ENCODE measurements around the gene REN. TPM values are rescaled to one million over a fixed set of nuclear protein-coding genes. Genes with fewer than 3 reads are reported as not detected.

REN gene
- total and polyA plus RNA-seq, 8 donors, result 0.10 to 2.4 (median 0.20) TPM; not detected in 1

DNA sequence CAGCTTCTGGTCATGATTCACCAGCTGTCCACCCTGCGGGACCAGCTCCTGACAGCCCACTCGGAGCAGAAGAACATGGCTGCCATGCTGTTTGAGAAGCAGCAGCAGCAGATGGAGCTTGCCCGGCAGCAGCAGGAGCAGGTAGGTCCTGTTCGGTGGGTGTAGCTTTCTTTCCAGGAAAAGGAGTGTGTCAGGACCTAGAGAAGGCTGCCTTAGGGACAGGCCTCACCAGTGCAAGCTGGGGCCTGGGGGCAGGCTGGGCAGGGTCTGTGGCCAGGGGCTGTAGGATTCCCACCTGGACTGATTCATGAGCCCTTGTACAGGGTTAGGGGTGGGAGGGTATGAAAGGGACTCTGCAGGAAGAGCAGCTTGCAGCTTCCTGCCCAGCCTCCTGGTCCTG is 49.6 kb downstream of the REN start:
- DNase-seq, result no peak
- ATAC-seq, result no peak
- H3K27ac ChIP-seq, result peak overlapping the region in 1 of 2 donors; percentile 25

DNA sequence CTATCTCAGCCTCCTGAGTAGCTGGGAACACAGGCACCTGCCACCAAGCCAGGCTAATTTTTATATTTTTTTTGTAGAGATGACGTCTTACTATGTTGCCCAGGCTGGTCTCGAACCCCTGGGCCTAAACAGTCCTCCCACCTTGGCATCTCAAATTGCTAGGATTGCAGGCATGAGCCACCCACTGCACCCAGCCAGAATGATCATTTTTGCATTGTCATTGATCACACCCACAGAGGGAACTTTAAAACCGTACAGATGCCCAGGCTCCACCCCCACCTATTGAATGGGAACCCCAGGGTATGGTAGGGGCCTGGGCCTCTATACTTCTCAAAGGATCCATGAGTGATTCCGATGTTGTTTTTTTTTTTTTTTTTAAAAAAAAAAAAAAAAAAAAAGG is 51.0 kb downstream of the REN start:
- ATAC-seq (no peak), DNase-seq (no peak)
- Histone ChIP-seq H3K36me3 (peaks cover 0 to 22% of the 10 kb centered on the region in 2 donors), H3K27me3 (no peaks in the 10 kb centered on the region), H3K4me3 (no peak overlapping the region), H3K9me3 (no peaks in the 10 kb centered on the region), H3K27ac (no peak overlapping the region), H3K4me1 (peaks cover 0 to 13% of the 10 kb centered on the region in 2 donors)
- intact Hi-C loops (cut with DNase I), result no loop called here
- TF ChIP-seq, protein P1, sequence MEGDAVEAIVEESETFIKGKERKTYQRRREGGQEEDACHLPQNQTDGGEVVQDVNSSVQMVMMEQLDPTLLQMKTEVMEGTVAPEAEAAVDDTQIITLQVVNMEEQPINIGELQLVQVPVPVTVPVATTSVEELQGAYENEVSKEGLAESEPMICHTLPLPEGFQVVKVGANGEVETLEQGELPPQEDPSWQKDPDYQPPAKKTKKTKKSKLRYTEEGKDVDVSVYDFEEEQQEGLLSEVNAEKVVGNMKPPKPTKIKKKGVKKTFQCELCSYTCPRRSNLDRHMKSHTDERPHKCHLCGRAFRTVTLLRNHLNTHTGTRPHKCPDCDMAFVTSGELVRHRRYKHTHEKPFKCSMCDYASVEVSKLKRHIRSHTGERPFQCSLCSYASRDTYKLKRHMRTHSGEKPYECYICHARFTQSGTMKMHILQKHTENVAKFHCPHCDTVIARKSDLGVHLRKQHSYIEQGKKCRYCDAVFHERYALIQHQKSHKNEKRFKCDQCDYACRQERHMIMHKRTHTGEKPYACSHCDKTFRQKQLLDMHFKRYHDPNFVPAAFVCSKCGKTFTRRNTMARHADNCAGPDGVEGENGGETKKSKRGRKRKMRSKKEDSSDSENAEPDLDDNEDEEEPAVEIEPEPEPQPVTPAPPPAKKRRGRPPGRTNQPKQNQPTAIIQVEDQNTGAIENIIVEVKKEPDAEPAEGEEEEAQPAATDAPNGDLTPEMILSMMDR (IDR thresholded peaks at IDR 0.05), result no peak

More for the DNA sequence above, 49.6 kb downstream of the REN start:
- Histone ChIP-seq H3K9me3 (no peaks in the 10 kb centered on the region), H3K4me3 (no peak overlapping the region), H3K27me3 (no peaks in the 10 kb centered on the region), H3K36me3 (peaks cover 0 to 34% of the 10 kb centered on the region in 2 donors), H3K4me1 (peaks cover 0 to 13% of the 10 kb centered on the region in 2 donors)
- intact Hi-C loops (cut with DNase I), result no loop called here
- TF ChIP-seq, protein P1 (IDR thresholded peaks at IDR 0.05), result no peak

DNA sequence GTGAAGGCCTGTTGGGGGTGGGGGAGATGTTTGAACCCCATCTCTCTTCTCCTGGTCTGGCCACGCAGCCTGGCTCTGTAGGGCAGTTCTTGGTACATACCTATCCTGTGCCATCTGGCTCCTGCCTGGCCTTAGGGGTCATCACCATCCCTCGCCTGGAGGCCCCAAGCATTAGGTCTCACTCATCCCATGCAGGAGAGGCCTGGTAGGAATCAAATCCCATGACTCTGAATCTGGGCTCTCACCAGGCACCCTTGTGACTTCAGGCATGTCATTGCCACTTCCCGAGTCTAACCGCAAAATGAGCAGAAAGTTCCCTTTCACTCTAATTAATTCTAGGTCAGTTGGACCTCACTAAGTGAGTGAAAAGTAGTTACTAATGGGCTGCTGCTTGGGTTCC is 51.5 kb downstream of the REN start:
- Histone ChIP-seq H3K27ac (peak overlapping the region in 1 of 2 donors; percentile 41), H3K4me3 (no peak overlapping the region), H3K36me3 (peaks cover 0 to 22% of the 10 kb centered on the region in 2 donors), H3K9me3 (no peaks in the 10 kb centered on the region), H3K4me1 (peaks cover 0 to 13% of the 10 kb centered on the region in 2 donors), H3K27me3 (no peaks in the 10 kb centered on the region)
- DNase-seq, result no peak
- TF ChIP-seq, protein P1 (IDR thresholded peaks at IDR 0.05), result no peak
- intact Hi-C loops (cut with DNase I), result no loop called here
- peak; percentile 35 for ATAC-seq

DNA sequence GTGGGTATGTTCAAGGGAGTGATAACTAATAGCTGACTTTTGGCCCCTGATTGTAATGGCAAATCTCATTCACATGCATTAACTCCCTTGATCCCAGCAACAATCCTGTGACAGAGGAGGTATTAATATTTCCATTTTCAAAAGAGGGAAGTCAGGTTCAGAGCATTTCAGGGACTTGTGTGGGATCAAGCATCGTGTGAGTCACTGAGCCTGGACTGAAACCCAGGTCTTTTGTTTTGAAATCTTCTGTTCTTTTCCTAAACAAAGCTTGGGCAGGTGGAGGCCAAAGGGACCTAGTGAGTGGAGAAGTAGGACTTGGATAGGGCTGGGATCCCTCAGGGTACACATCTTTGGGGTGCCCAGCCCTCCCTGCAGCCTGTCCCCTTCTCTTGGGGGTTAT is 52.2 kb downstream of the REN start:
- DNase-seq, result no peak
- Histone ChIP-seq H3K9me3 (no peaks in the 10 kb centered on the region), H3K4me3 (no peak overlapping the region), H3K27me3 (no peaks in the 10 kb centered on the region), H3K4me1 (peaks cover 0 to 19% of the 10 kb centered on the region in 2 donors), H3K27ac (peak overlapping the region in 1 of 2 donors; percentile 41), H3K36me3 (peaks cover 0 to 18% of the 10 kb centered on the region in 2 donors)
- ATAC-seq, result no peak
- intact Hi-C loops (cut with DNase I), result no loop called here
- TF ChIP-seq, protein P1 (IDR thresholded peaks at IDR 0.05), result no peak

DNA sequence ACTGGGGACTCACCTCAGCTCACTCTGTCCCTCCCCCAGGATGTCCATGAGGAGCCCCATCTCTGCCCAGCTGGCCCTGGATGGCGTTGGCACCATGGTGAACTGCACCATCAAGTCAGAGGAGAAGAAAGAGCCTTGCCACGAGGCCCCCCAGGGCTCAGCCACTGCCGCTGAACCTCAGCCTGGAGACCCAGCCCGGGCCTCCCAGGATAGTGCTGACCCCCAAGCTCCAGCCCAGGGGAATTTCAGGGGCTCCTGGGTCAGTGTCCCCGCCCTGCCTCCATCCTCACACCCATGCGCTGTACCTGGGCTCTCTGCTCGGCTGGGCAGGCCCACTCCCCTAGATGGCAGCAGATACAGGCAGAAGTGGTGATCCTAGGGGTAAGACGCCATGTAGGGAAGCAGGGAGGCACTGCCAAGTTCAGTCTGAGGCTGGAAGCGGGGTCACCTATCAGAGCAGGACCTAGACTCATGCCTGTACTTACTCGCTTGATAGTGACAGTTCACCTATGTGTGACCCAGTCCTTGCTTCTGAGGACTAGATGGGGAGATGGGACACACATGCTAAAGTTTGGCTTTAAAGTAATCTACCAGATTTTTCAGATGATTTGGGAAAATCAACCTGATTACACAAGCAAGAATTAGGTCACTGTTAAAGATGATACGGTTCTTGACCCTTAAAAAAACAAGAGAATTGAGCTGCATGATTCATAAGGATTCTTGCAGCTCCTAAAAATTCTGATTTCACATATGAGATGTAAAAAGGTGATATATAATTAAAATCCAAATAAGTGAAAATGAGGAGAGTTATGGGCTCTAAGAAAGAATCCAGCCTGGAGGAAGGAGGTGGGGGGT is 53.0 kb downstream of the REN start:
- intact Hi-C loops (cut with DNase I), result no loop called here
- Histone ChIP-seq H3K4me1 (peaks cover 0 to 22% of the 10 kb centered on the region in 2 donors), H3K27ac (peak overlapping the region in 1 of 2 donors; percentile 41)

More for the DNA sequence above, 53.0 kb downstream of the REN start:
- no peak for ATAC-seq
- Histone ChIP-seq H3K4me3 (no peak overlapping the region), H3K27me3 (no peaks in the 10 kb centered on the region), H3K9me3 (no peaks in the 10 kb centered on the region), H3K36me3 (peaks cover 0 to 10% of the 10 kb centered on the region in 2 donors)
- no peak for DNase-seq
- TF ChIP-seq, protein P1 (IDR thresholded peaks at IDR 0.05), result no peak
